ENCODE measurements around the gene VPS25.

DNA sequence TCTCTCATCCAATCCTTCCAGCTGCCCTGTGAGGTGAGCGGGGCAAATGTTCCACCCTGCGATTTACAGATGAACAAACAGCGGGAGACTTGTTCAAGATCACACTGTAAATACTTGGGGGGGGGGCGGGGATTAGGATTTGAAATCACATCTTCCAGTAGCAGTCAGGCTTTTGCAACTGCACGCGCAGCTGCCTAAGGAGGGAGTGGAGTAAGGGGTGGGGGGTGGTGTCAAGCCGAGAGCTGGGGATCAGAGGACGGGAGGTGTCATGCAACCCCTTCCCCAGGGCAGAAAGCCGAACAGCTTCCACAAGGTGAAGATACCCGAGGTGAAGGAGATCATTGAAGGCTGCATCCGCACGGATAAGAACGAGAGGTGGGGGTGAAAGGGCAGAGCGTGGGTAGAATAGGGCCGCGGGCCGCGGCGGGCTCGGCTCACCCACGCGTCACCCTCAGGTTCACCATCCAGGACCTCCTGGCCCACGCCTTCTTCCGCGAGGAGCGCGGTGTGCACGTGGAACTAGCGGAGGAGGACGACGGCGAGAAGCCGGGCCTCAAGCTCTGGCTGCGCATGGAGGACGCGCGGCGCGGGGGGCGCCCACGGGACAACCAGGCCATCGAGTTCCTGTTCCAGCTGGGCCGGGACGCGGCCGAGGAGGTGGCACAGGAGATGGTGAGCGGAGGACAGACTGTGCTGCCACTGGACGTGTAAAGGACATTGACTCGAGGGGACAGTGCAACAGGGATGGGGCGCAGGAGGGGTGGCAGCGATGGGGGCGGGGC is 11.8 kb downstream of the VPS25 start:
- TF ChIP-seq TAF1 (IDR thresholded peaks at IDR 0.05; ENCODE audit: low read depth, low read length) (no peak), POLR2AphosphoS5 (IDR thresholded peaks at IDR 0.05; ENCODE audit: low read depth, low read length) (no peak)

Data from GM12891 (cell line).